Trophoblast cell (in vitro differentiated cells and primary cell): ENCODE measurements around the gene FBLIM1.

Source experiments
- DNase-seq, 2 donors: peaks; one replicate each; pipeline ENCODE4 v3.0.0-alpha.2; 2016
- H2AFZ ChIP-seq: 2 replicates; pipeline ENCODE4 v1.6.1; 2013; ENCODE audit warnings: low read length, moderate library complexity, mild to moderate bottlenecking; ENCODE audit not compliant: insufficient read depth, poor library complexity
- H2AK5ac ChIP-seq: 2 replicates; pipeline ENCODE4 v1.6.1; 2013; ENCODE audit warnings: mild to moderate bottlenecking, low read length
- H2BK120ac ChIP-seq: 2 replicates; pipeline ENCODE4 v1.6.1; 2013; ENCODE audit warnings: low read length, mild to moderate bottlenecking, moderate library complexity; ENCODE audit not compliant: insufficient read depth, poor library complexity
- H2BK12ac ChIP-seq: 2 replicates; pipeline ENCODE4 v1.6.1; 2013; ENCODE audit warnings: mild to moderate bottlenecking, low read length, moderate library complexity
- H2BK5ac ChIP-seq: 2 replicates; pipeline ENCODE4 v1.6.1; 2013; ENCODE audit warnings: low read length, low read depth, moderate library complexity, mild to moderate bottlenecking; ENCODE audit not compliant: poor library complexity
- H3K14ac ChIP-seq: 2 replicates; pipeline ENCODE4 v1.6.1; 2013; ENCODE audit warnings: mild to moderate bottlenecking, low read length
- H3K18ac ChIP-seq: 2 replicates; pipeline ENCODE4 v1.6.1; 2013; ENCODE audit warnings: mild to moderate bottlenecking, low read length
- H3K23ac ChIP-seq: 2 replicates; pipeline ENCODE4 v1.6.1; 2013; ENCODE audit warnings: low read length
- H3K27ac ChIP-seq: 2 replicates; pipeline ENCODE4 v1.5.1; 2013; ENCODE audit warnings: low read depth, mild to moderate bottlenecking, inconsistent platforms, low read length, moderate library complexity
- H3K27me3 ChIP-seq: 2 replicates; pipeline ENCODE4 v1.6.1; 2013; ENCODE audit warnings: inconsistent platforms, mild to moderate bottlenecking, low read length, moderate library complexity; ENCODE audit not compliant: insufficient read depth
- H3K36me3 ChIP-seq, 2 experiments: 1 replicate in 1 of 2; 2 replicates in 1 of 2; pipeline ENCODE4 v1.6.1; 2013; ENCODE audit warnings: low read length in 2 of 2, mild to moderate bottlenecking in 2 of 2, moderate library complexity in 1 of 2; ENCODE audit not compliant: insufficient read depth in 2 of 2, control insufficient read depth in 1 of 2
- H3K4ac ChIP-seq: 2 replicates; pipeline ENCODE4 v1.6.1; 2013; ENCODE audit warnings: low read depth, mild to moderate bottlenecking, low read length, moderate library complexity
- H3K4me1 ChIP-seq, 2 experiments: 1 replicate in 1 of 2; 2 replicates in 1 of 2; pipeline ENCODE4 v1.6.1; 2013; ENCODE audit warnings: low read length in 2 of 2, mild to moderate bottlenecking in 2 of 2, moderate library complexity in 1 of 2; ENCODE audit not compliant: insufficient read depth in 2 of 2, control insufficient read depth in 1 of 2
- H3K4me2 ChIP-seq: 2 replicates; pipeline ENCODE4 v1.6.1; 2013; ENCODE audit warnings: inconsistent platforms, mild to moderate bottlenecking, low read length, moderate library complexity
- H3K4me3 ChIP-seq: 2 replicates; pipeline ENCODE4 v1.5.1; 2013; ENCODE audit warnings: mild to moderate bottlenecking, low read depth, low read length, inconsistent platforms
- H3K79me1 ChIP-seq: one replicate; pipeline ENCODE4 v1.6.1; 2013; ENCODE audit warnings: low read length
- H3K79me2 ChIP-seq: 2 replicates; pipeline ENCODE4 v1.6.1; 2013; ENCODE audit warnings: low read length, mild to moderate bottlenecking; ENCODE audit not compliant: control insufficient read depth, insufficient read depth, poor library complexity
- H3K9ac ChIP-seq: 2 replicates; pipeline ENCODE4 v1.6.1; 2013; ENCODE audit warnings: mild to moderate bottlenecking, low read length
- H3K9me3 ChIP-seq: 2 replicates; pipeline ENCODE4 v1.6.1; 2013; ENCODE audit warnings: low read depth, mild to moderate bottlenecking, control low read depth, inconsistent platforms, low read length; ENCODE audit not compliant: insufficient read depth
- H4K12ac ChIP-seq: 2 replicates; pipeline ENCODE4 v1.6.1; 2013; ENCODE audit warnings: low read depth, mild to moderate bottlenecking, low read length, moderate library complexity
- H4K8ac ChIP-seq: 2 replicates; pipeline ENCODE4 v1.6.1; 2013; ENCODE audit warnings: low read depth, mild to moderate bottlenecking, low read length, moderate library complexity
- H4K91ac ChIP-seq: one replicate; pipeline ENCODE4 v1.6.1; 2013; ENCODE audit warnings: low read depth, mild to moderate bottlenecking, low read length, moderate library complexity
- WGBS: extraction: QIAGEN DNeasy Blood & Tissue Kit; methylation state at CpG from one replicate; pipeline ENCODE4 v1.1.7; 2013; ENCODE audit warnings: missing lambda C conversion rate; ENCODE audit not compliant: insufficient read length, insufficient coverage; ENCODE audit errors: extremely low coverage; 5-methylcytosine and 5-hydroxymethylcytosine counted together

FBLIM1 gene

GRCh38 chr1:15770313-15770962 is 11.8 kb downstream of the FBLIM1 start:
- Histone ChIP-seq H3K4me3 (peak overlapping the region; percentile 1), H2AFZ (no peak overlapping the region), H3K4me2 (no peak overlapping the region), H4K91ac (no peak overlapping the region), H3K79me1 (no peaks in the 10 kb centered on the region), H2AK5ac (no peak overlapping the region), H3K27me3 (no peaks in the 10 kb centered on the region), H3K18ac (no peak overlapping the region), H3K36me3 (peaks cover 82 to 86% of the 10 kb centered on the region in 2 experiments), H3K9me3 (peaks cover 3% of the 10 kb centered on the region), H2BK120ac (no peak overlapping the region), H3K4ac (no peak overlapping the region), H4K8ac (no peak overlapping the region), H3K23ac (no peak overlapping the region), H3K79me2 (no peaks in the 10 kb centered on the region), H3K14ac (no peak overlapping the region), H3K9ac (no peak overlapping the region), H4K12ac (no peak overlapping the region), H3K4me1 (no peaks in the 10 kb centered on the region), H2BK5ac (no peak overlapping the region), H2BK12ac (no peak overlapping the region), H3K27ac (no peak overlapping the region)
- no peak for DNase-seq
- WGBS = no CpG with 5 or more reads among the region's 14 CpGs

- H3K9ac ChIP-seq = no peak overlapping the region
- peaks cover 84 to 85% of the 10 kb centered on the region in 2 experiments for H3K36me3 ChIP-seq
- H2AK5ac ChIP-seq = no peak overlapping the region
- H3K4ac ChIP-seq = no peak overlapping the region
- no peak overlapping the region for H4K91ac ChIP-seq
- H4K8ac ChIP-seq = no peak overlapping the region
- no peak for DNase-seq
- no peak overlapping the region for H2AFZ ChIP-seq
- H4K12ac ChIP-seq = no peak overlapping the region
- no peaks in the 10 kb centered on the region for H3K79me2 ChIP-seq
- H3K14ac ChIP-seq = no peak overlapping the region
- H3K4me2 ChIP-seq = no peak overlapping the region
- no CpG with 5 or more reads among the region's 6 CpGs for WGBS
- H2BK12ac ChIP-seq = no peak overlapping the region
- no peak overlapping the region for H2BK5ac ChIP-seq
- no peak overlapping the region for H3K27ac ChIP-seq
- peaks cover 3% of the 10 kb centered on the region for H3K9me3 ChIP-seq
- no peaks in the 10 kb centered on the region for H3K79me1 ChIP-seq
- no peak overlapping the region for H3K23ac ChIP-seq
- H3K4me3 ChIP-seq = no peak overlapping the region
- H3K27me3 ChIP-seq = no peaks in the 10 kb centered on the region
- no peaks in the 10 kb centered on the region for H3K4me1 ChIP-seq
- H2BK120ac ChIP-seq = no peak overlapping the region
- H3K18ac ChIP-seq = no peak overlapping the region
Observed at GRCh38 chr1:15771836-15772515, 13.4 kb downstream of the FBLIM1 start.

GRCh38 chr1:15775706-15776105 is 17.1 kb downstream of the FBLIM1 start:
- Histone ChIP-seq H3K4me2 (no peak overlapping the region), H3K27ac (no peak overlapping the region), H3K18ac (no peak overlapping the region), H3K9me3 (peaks cover 2% of the 10 kb centered on the region), H3K4me1 (no peaks in the 10 kb centered on the region), H2BK120ac (no peak overlapping the region), H3K36me3 (peaks cover 84 to 87% of the 10 kb centered on the region in 2 experiments), H2BK5ac (no peak overlapping the region), H4K12ac (no peak overlapping the region), H4K91ac (no peak overlapping the region), H3K4me3 (no peak overlapping the region), H2AK5ac (no peak overlapping the region), H3K14ac (no peak overlapping the region), H4K8ac (no peak overlapping the region), H3K9ac (no peak overlapping the region), H3K23ac (no peak overlapping the region), H2AFZ (no peak overlapping the region), H3K79me1 (no peaks in the 10 kb centered on the region), H2BK12ac (no peak overlapping the region), H3K27me3 (no peaks in the 10 kb centered on the region), H3K4ac (no peak overlapping the region), H3K79me2 (no peaks in the 10 kb centered on the region)
- no CpG with 5 or more reads among the region's 2 CpGs for WGBS
- no peak for DNase-seq

- Histone ChIP-seq H3K9me3 (peaks cover 2% of the 10 kb centered on the region), H2AFZ (no peak overlapping the region), H3K27ac (no peak overlapping the region), H2BK12ac (no peak overlapping the region), H3K23ac (no peak overlapping the region), H3K79me2 (no peaks in the 10 kb centered on the region), H3K18ac (no peak overlapping the region), H3K27me3 (no peaks in the 10 kb centered on the region), H3K4me3 (no peak overlapping the region), H3K4me1 (no peaks in the 10 kb centered on the region), H3K36me3 (peaks cover 80 to 82% of the 10 kb centered on the region in 2 experiments), H2BK5ac (no peak overlapping the region), H3K4ac (no peak overlapping the region), H3K9ac (no peak overlapping the region), H3K4me2 (no peak overlapping the region), H2AK5ac (no peak overlapping the region), H4K12ac (no peak overlapping the region), H2BK120ac (no peak overlapping the region), H4K8ac (no peak overlapping the region), H3K14ac (no peak overlapping the region), H4K91ac (no peak overlapping the region), H3K79me1 (no peaks in the 10 kb centered on the region)
- no peak for DNase-seq
- no CpG with 5 or more reads among the region's 7 CpGs for WGBS
Observed at GRCh38 chr1:15777909-15778707, 19.5 kb downstream of the FBLIM1 start.
